ENCODE data around the gene MKLN1.

DNA sequence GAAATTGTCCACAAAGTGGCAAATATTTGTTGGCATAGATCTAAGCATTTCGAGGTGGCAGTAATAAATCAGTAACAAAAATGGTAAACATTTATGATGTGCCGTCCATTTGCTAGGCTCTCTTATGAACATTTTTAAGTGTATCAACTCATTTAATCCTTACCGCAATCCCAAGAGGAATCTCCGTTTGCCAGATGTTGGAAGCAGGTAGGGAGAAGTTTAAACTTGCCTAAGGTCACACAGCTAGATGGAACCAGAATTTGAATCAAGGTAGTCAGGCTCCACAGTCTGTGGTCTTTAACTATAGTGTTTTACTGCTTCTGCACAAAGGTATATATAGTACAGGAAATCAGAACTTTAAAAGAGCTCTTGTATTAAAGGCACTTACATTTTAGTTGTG lies 2.6 kb downstream of the MKLN1 start:
- no peak for TF ChIP-seq TAF1 (conservative IDR thresholded peaks at IDR 0.05)
- TF ChIP-seq, protein P1, sequence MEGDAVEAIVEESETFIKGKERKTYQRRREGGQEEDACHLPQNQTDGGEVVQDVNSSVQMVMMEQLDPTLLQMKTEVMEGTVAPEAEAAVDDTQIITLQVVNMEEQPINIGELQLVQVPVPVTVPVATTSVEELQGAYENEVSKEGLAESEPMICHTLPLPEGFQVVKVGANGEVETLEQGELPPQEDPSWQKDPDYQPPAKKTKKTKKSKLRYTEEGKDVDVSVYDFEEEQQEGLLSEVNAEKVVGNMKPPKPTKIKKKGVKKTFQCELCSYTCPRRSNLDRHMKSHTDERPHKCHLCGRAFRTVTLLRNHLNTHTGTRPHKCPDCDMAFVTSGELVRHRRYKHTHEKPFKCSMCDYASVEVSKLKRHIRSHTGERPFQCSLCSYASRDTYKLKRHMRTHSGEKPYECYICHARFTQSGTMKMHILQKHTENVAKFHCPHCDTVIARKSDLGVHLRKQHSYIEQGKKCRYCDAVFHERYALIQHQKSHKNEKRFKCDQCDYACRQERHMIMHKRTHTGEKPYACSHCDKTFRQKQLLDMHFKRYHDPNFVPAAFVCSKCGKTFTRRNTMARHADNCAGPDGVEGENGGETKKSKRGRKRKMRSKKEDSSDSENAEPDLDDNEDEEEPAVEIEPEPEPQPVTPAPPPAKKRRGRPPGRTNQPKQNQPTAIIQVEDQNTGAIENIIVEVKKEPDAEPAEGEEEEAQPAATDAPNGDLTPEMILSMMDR (IDR thresholded peaks at IDR 0.05; ENCODE audit: low read depth, low read length, missing input control): no peak
- no peak for TF ChIP-seq ZBTB33 (IDR thresholded peaks at IDR 0.05)
- no peak for TF ChIP-seq YY1 (IDR thresholded peaks at IDR 0.05)
- TF ChIP-seq, protein P2, sequence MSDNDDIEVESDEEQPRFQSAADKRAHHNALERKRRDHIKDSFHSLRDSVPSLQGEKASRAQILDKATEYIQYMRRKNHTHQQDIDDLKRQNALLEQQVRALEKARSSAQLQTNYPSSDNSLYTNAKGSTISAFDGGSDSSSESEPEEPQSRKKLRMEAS (IDR thresholded peaks at IDR 0.05): no peak
- TF ChIP-seq, protein P3, sequence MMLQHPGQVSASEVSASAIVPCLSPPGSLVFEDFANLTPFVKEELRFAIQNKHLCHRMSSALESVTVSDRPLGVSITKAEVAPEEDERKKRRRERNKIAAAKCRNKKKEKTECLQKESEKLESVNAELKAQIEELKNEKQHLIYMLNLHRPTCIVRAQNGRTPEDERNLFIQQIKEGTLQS (IDR thresholded peaks at IDR 0.05): no peak
- TF ChIP-seq GABPA (IDR thresholded peaks at IDR 0.05 in 1 of 2, conservative IDR thresholded peaks at IDR 0.05 in 1 of 2): no peak
- no peak for TF ChIP-seq SP1 (IDR thresholded peaks at IDR 0.05)
- TF ChIP-seq REST (IDR thresholded peaks at IDR 0.05): no peak
- TF ChIP-seq RAD21 (IDR thresholded peaks at IDR 0.05): no peak
- TF ChIP-seq NR2F2 (IDR thresholded peaks at IDR 0.05): no peak
- TF ChIP-seq HNF4G (IDR thresholded peaks at IDR 0.05): no peak
- TF ChIP-seq JUND (IDR thresholded peaks at IDR 0.05): no peak
- no peak for TF ChIP-seq RXRA (IDR thresholded peaks at IDR 0.05)
